Retinal pigment epithelial cell (primary cell): ENCODE data around the gene ARMC5.

Experiments used
- DNase-seq: peaks from one replicate; pipeline ENCODE4 v3.0.0-alpha.2; 2010; ENCODE audit warnings: low read depth
- H3K4me3 ChIP-seq: 2 replicates; pipeline ENCODE4 v1.5.1; 2011; ENCODE audit warnings: mild to moderate bottlenecking, low read length, control low read depth, moderate library complexity
- CTCF ChIP-seq: conservative IDR thresholded peaks from 2 replicates; pipeline ENCODE4 v1.5.1; 2011; ENCODE audit warnings: low read depth, low read length, control low read depth, inconsistent platforms

Gene ARMC5

GRCh38 chr16:31505483-31505882, 46.2 kb downstream of the ARMC5 start:
- no peak overlapping the region for H3K4me3 ChIP-seq
- DNase-seq = no peak
- no peak for TF ChIP-seq CTCF

- no peak for TF ChIP-seq CTCF
- H3K4me3 ChIP-seq = peak overlapping the region; percentile 94
Measured at GRCh38 chr16:31507617-31507928, 48.3 kb downstream of the ARMC5 start.

GRCh38 chr16:31507929-31508705, 48.8 kb downstream of the ARMC5 start, which contains the start of gene RUSF1:
Gene RUSF1 (minus strand): TSS chr16:31508391. CDS start chr16:31508373, 18 bp downstream.
- TF ChIP-seq CTCF = no peak
- H3K4me3 ChIP-seq = peak within 1 kb of the TSS; percentile 94
- peak; percentile 52 for DNase-seq

More at GRCh38 chr16:31507617-31507928, 48.3 kb downstream of the ARMC5 start:
- no peak for DNase-seq

- no peak for DNase-seq
- peak overlapping the region; percentile 94 for H3K4me3 ChIP-seq
- no peak for TF ChIP-seq CTCF
Measured at GRCh38 chr16:31508706-31509195, 49.5 kb downstream of the ARMC5 start.

GRCh38 chr16:31513126-31513525, 53.8 kb downstream of the ARMC5 start:
- DNase-seq = peak; percentile 39
- H3K4me3 ChIP-seq = no peak overlapping the region
- TF ChIP-seq CTCF = no peak

GRCh38 chr16:31513884-31514283, 54.6 kb downstream of the ARMC5 start:
- no peak for TF ChIP-seq CTCF

More at GRCh38 chr16:31513884-31514283, 54.6 kb downstream of the ARMC5 start:
- DNase-seq = no peak
- no peak overlapping the region for H3K4me3 ChIP-seq
